Psoas muscle (tissue), 8 donors: ENCODE data around the gene PJA2. TPM values are rescaled to one million over a fixed set of nuclear protein-coding genes. Genes with fewer than 3 reads are reported as not detected.

Experiments
- ATAC-seq, 4 donors: fragments of 200-7000 bp; cut with Tn5 transposase; one replicate each; pipeline ENCODE4 v1.9.1; 2020; ENCODE audit warnings: moderate library complexity in 3 of 4, mild to moderate bottlenecking in 2 of 4
- DNase-seq, 2 donors: peaks; one replicate each; pipeline ENCODE4 v3.0.0-alpha.2; 2020
- H3K27ac ChIP-seq: fragments of 200-600 bp; one replicate; pipeline ENCODE4 v1.8.0; 2022
- H3K27me3 ChIP-seq, 3 donors: fragments of 200-600 bp in 1 of 3; one replicate each; pipeline versions ENCODE4 v1.6.1 to v1.8.0; 2013 to 2022; ENCODE audit warnings: low read length in 2 of 3, mild to moderate bottlenecking in 2 of 3, moderate library complexity in 1 of 3; ENCODE audit not compliant: insufficient read depth in 3 of 3
- H3K36me3 ChIP-seq, 2 donors: fragments of 200-600 bp in 1 of 2; one replicate each; pipeline versions ENCODE4 v1.6.1 to v1.8.0; 2013 to 2022; ENCODE audit warnings: low read depth in 1 of 2, mild to moderate bottlenecking in 1 of 2, moderate library complexity in 1 of 2; ENCODE audit not compliant: insufficient read depth in 1 of 2
- H3K4me1 ChIP-seq: fragments of 200-600 bp; one replicate; pipeline ENCODE4 v1.8.0; 2022
- H3K4me3 ChIP-seq: fragments of 200-600 bp; one replicate; pipeline ENCODE4 v1.8.0; 2022; ENCODE audit warnings: mild to moderate bottlenecking
- H3K9me3 ChIP-seq: fragments of 200-600 bp; one replicate; pipeline ENCODE4 v1.8.0; 2022
- WGBS, 3 donors: extraction: QIAGEN DNeasy Blood & Tissue Kit; methylation state at CpG; one replicate each; pipeline versions ENCODE4 v1.1.6 to v1.1.7; 2013; 5-methylcytosine and 5-hydroxymethylcytosine counted together
- intact Hi-C, 2 donors: fragments of 100-400 bp; cut with DNase I; formaldehyde crosslinking; loops; one replicate each; pipeline versions ENCODE4 v1.11.0 to v1.14.2; 2022
- polyA plus RNA-seq, 3 donors: library from polyadenylated mRNA; stranded (reverse); fragments of 200-250 nt; gene quantifications; one replicate each; pipeline ENCODE4 v1.2.3, GENCODE V29; 2013
- total RNA-seq, 4 donors: library from RNA; stranded (reverse); fragmentation: NEBNext Ultra II Directional in 2 of 4; extraction: Animal tissue kit (Norgen Biotek cat#: 25700) in 2 of 4; gene quantifications; one replicate each; pipeline versions ENCODE4 v1.2.1 to v1.2.4, GENCODE V29; 2021 to 2023
- TF ChIP-seq, protein P1 (sequence below): fragments of 200-600 bp; IDR thresholded peaks from one replicate; pipeline ENCODE4 v1.8.0; 2022; ENCODE audit warnings: antibody characterized with exemption
- donor health status: healthy with polysubstance abuse.
- donor health status: DM: no; HTN: no; CAD: no; lungs with moderate emphysema.
- donor health status: Bipolar disorder and iron deficiency.
- donor health status: healthy.
- donor health status: DM: yes; HTN: yes; CAD: no.
- donor health status: DM: no; HTN: no; CAD: no.
- donor health status: DM: no; HTN: no; CAD: no.
- donor health status: DM: yes; HTN: yes; CAD: no.

The PJA2 gene
- total and polyA plus RNA-seq, 7 donors = 20.9 to 66.9 (median 39.3) TPM

DNA sequence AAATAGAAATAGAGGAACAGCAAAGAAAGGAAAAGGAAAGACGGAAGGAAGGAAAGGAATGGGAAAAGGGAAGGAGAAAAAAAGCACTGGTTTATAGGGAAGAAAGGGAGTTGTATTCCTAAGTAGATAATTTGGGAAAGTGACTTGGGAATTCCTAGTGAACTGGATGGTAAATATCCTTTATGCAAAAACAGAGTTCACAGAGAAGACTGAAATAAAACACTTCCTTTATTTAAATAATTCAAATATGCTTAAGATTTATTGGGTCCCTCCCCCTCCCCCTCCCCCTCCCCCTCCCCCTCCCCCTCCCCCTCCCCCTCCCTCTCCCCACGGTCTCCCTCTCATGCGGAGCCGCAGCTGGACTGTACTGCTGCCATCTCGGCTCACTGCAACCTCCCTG is 69.4 kb downstream of the PJA2 start:
- H3K4me3 ChIP-seq = no peak overlapping the region
- no peak for DNase-seq
- TF ChIP-seq, protein P1, sequence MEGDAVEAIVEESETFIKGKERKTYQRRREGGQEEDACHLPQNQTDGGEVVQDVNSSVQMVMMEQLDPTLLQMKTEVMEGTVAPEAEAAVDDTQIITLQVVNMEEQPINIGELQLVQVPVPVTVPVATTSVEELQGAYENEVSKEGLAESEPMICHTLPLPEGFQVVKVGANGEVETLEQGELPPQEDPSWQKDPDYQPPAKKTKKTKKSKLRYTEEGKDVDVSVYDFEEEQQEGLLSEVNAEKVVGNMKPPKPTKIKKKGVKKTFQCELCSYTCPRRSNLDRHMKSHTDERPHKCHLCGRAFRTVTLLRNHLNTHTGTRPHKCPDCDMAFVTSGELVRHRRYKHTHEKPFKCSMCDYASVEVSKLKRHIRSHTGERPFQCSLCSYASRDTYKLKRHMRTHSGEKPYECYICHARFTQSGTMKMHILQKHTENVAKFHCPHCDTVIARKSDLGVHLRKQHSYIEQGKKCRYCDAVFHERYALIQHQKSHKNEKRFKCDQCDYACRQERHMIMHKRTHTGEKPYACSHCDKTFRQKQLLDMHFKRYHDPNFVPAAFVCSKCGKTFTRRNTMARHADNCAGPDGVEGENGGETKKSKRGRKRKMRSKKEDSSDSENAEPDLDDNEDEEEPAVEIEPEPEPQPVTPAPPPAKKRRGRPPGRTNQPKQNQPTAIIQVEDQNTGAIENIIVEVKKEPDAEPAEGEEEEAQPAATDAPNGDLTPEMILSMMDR = no peak
- H3K4me1 ChIP-seq = peaks cover 5% of the 10 kb centered on the region
- intact Hi-C loops = no loop called here
- 76 to 93% (median 84%) methylated on average over 1 to 3 of the region's 5 CpGs for WGBS, 3 donors
- no peaks in the 10 kb centered on the region for H3K27me3 ChIP-seq
- no peak for ATAC-seq
- H3K36me3 ChIP-seq = peaks cover 0 to 54% of the 10 kb centered on the region in 2 donors
- H3K27ac ChIP-seq = no peak overlapping the region
- no peaks in the 10 kb centered on the region for H3K9me3 ChIP-seq

DNA sequence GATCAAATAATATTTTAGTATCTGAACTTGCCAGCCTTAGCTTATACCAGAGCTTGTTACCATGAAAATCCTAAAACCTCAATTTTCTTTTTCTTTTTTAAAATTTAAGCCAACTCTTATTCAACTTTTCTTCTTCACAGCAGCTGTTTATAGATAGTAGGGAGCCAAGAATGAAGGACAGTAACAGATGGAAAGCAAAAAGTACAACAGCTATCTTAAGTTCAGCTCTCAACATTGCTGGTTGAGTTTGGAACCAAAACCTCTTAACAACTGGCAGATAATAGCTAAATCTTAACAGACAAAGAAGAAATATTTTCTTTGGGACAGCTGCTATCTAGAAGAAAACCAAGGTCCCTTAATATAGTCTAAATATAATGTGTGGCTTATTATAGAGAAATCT is 74.7 kb downstream of the PJA2 start:
- intact Hi-C loops = no loop called here
- no peak overlapping the region for H3K4me3 ChIP-seq
- peaks cover 0 to 44% of the 10 kb centered on the region in 2 donors for H3K36me3 ChIP-seq
- H3K27me3 ChIP-seq = no peaks in the 10 kb centered on the region
- H3K27ac ChIP-seq = no peak overlapping the region
- peaks cover 11% of the 10 kb centered on the region for H3K4me1 ChIP-seq
- DNase-seq (no peak), ATAC-seq (peak in 2 of 4 donors; percentile 50 to 66)
- no peaks in the 10 kb centered on the region for H3K9me3 ChIP-seq
- TF ChIP-seq, protein P1 = no peak

DNA sequence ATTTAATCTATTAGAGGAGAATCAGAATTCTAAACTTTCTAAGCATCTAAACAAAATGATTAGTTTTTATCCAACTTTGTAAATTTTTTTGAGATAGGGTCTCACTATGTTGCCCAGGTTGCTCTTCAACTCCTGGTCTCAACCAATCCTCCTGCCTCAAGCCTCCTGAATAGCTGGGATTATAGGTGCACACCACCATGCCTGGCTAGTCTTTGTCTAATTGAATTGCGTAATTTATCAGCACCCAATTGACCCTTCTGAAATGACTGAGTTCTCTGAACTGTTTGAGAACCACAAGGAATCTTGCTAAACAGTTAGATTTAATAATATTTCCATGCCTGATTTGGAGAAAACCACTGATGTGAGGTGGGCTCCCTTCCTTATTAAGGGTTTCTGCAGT is 75.7 kb downstream of the PJA2 start:
- intact Hi-C loops = no loop called here

DNA sequence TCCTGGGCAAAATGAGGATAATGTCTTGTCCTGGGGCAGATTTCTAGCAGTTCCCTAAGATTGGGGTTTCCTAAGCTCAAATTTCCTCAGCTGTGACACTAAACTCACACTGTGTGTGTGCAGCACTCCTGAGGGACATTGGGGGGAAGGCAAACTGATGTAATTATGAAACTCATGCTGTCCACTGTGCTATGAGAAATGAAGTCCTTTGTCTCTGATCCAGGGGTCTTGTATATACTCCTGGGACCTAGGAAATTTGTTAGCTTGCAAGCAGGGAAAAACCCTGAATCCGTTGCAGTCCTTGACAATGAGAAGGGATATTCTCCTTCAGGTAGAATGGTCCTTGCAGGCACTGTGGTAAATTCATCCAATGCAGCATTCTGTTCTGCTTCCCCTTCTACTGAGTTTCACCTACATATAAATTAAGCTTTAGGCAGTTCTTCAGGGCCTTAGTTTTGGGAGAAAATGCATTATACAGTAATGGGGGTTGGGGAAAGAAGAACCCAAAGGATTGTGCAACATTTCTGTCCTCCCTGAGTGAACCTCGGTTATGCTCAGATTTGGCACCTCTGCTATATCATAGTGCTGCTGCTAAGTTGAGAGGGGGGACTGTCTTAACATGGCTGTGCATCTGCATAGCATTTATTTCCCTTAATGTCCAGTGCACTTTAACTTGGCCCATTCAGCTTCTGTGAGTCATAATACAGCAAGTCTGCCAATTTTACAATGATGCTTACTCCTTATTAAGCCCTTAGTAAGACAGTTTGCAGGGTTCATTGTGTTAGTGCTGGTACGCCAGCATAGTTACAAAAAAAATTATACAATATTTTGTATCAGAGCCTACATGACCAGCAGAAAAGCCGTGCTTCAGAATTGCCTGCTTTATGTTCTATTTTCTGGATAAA is 80.2 kb downstream of the PJA2 start:
- no peaks in the 10 kb centered on the region for H3K27me3 ChIP-seq
- peaks cover 0 to 8% of the 10 kb centered on the region in 2 donors for H3K36me3 ChIP-seq
- DNase-seq (no peak), ATAC-seq (peak; percentile 59 to 78 (median 72))
- H3K4me3 ChIP-seq = no peak overlapping the region
- no peaks in the 10 kb centered on the region for H3K4me1 ChIP-seq
- no peaks in the 10 kb centered on the region for H3K9me3 ChIP-seq
- WGBS, 3 donors = 65 to 70% (median 66%) methylated on average over 4 of the region's 4 CpGs
- TF ChIP-seq, protein P1 = no peak
- no peak overlapping the region for H3K27ac ChIP-seq
- intact Hi-C loops = no loop called here

More for the DNA sequence above, 75.7 kb downstream of the PJA2 start:
- Histone ChIP-seq H3K4me3 (no peak overlapping the region), H3K27me3 (no peaks in the 10 kb centered on the region), H3K27ac (no peak overlapping the region), H3K9me3 (no peaks in the 10 kb centered on the region), H3K36me3 (peaks cover 0 to 37% of the 10 kb centered on the region in 2 donors), H3K4me1 (peaks cover 11% of the 10 kb centered on the region)
- ATAC-seq (no peak), DNase-seq (no peak)
- TF ChIP-seq, protein P1 = no peak
- WGBS, 3 donors = 99 to 100% (median 100%) methylated on average over 1 of the region's 1 CpG
